DMS 273 (cell line): ENCODE measurements around the gene ABHD17C.

Experiments used
- DNase-seq: peaks from one replicate; lab custom pipeline; 2025; ENCODE audit not compliant: unreplicated experiment; lab: John Stamatoyannopoulos, UW

Gene ABHD17C

GRCh38 chr15:80783260-80783659, 88.2 kb downstream of the ABHD17C start:
- no peak for DNase-seq

- DNase-seq = no peak
Observed at GRCh38 chr15:80785335-80785734, 90.2 kb downstream of the ABHD17C start.

- DNase-seq = no peak
Observed at GRCh38 chr15:80785811-80786354, 90.8 kb downstream of the ABHD17C start.

- DNase-seq = no peak
Observed at GRCh38 chr15:80787316-80787715, 92.2 kb downstream of the ABHD17C start.

GRCh38 chr15:80788536-80788935, 93.4 kb downstream of the ABHD17C start:
- DNase-seq = no peak

GRCh38 chr15:80789296-80789695, 94.2 kb downstream of the ABHD17C start:
- DNase-seq = no peak

GRCh38 chr15:80789796-80790195, 94.7 kb downstream of the ABHD17C start:
- no peak for DNase-seq

- no peak for DNase-seq
Observed at GRCh38 chr15:80790236-80790635, 95.1 kb downstream of the ABHD17C start.

- DNase-seq = no peak
Observed at GRCh38 chr15:80791004-80791403, 95.9 kb downstream of the ABHD17C start.

- no peak for DNase-seq
Observed at GRCh38 chr15:80796407-80796806, 101.3 kb downstream of the ABHD17C start.

- peak; percentile 43 for DNase-seq
Observed at GRCh38 chr15:80798911-80799310, 103.8 kb downstream of the ABHD17C start.

GRCh38 chr15:80800067-80800466, 105.0 kb downstream of the ABHD17C start:
- no peak for DNase-seq

GRCh38 chr15:80801891-80802680, 107.0 kb downstream of the ABHD17C start:
- DNase-seq = peak; percentile 12

- DNase-seq = no peak
Observed at GRCh38 chr15:80803580-80804525, 108.7 kb downstream of the ABHD17C start.

GRCh38 chr15:80804970-80805495, 109.9 kb downstream of the ABHD17C start:
- no peak for DNase-seq
